ENCODE measurements around the gene SLC9B1.

GRCh38 chr4:102935716-102936115, 83.8 kb downstream of the SLC9B1 start:
- TF ChIP-seq CTCF (IDR thresholded peaks at IDR 0.05) (no peak), POLR2A (IDR thresholded peaks at IDR 0.05) (no peak)
